ENCODE measurements around the gene PPP1R16B.
"Not testable (repeated sequence)": the region's sequence is repeated elsewhere in the genome, so short reads cannot be mapped to it uniquely, and the experiment has no call there.

The PPP1R16B gene

DNA sequence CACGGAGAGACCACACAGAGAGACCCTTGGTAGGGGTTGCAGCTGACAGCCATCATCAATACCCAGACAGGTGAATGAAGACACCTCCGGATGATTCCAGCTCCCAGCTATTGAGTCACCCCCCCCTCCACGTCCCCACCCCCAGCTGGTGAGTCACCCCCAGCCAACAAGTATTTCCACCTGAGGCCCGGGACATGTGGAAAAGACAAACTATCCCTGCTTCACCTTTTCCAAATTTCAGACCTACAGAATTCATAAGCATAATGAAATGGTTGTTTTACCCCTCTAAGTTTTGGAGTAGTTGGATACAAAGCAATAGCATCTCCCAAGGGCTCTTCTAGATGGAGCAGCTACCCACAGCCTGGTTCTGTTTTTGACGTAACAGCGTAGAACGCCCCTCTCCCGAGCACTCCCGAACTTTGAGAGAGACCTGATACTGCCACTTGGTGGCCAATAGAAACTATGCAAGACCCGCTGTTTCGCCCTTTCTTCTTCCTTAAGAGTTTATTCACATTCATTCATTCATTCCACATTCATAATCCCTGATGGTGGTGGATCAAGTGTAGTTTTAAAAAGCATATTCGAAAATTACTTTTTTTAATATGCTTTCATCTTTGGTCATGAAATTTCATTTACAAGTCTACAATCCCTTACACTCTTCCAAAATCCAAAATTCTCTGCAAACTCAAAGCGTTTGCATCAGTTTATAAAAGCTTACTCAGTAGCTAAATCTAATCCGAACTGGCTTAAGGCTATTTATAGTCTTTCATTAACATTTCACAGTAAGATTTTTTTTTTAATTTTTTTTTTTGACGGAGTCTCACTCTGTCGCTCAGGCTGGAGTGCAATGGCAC lies 15.1 kb upstream of the PPP1R16B start:
- no peak overlapping the region for H3K4me3 ChIP-seq (ENCODE audit: low read depth, low read length)
- TF ChIP-seq, protein P1, sequence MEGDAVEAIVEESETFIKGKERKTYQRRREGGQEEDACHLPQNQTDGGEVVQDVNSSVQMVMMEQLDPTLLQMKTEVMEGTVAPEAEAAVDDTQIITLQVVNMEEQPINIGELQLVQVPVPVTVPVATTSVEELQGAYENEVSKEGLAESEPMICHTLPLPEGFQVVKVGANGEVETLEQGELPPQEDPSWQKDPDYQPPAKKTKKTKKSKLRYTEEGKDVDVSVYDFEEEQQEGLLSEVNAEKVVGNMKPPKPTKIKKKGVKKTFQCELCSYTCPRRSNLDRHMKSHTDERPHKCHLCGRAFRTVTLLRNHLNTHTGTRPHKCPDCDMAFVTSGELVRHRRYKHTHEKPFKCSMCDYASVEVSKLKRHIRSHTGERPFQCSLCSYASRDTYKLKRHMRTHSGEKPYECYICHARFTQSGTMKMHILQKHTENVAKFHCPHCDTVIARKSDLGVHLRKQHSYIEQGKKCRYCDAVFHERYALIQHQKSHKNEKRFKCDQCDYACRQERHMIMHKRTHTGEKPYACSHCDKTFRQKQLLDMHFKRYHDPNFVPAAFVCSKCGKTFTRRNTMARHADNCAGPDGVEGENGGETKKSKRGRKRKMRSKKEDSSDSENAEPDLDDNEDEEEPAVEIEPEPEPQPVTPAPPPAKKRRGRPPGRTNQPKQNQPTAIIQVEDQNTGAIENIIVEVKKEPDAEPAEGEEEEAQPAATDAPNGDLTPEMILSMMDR (IDR thresholded peaks at IDR 0.05; ENCODE audit: low read depth, low read length, missing control alignments) = peak; percentile 80
- DNase-seq (ENCODE audit: low read depth) = peak; percentile 31

DNA sequence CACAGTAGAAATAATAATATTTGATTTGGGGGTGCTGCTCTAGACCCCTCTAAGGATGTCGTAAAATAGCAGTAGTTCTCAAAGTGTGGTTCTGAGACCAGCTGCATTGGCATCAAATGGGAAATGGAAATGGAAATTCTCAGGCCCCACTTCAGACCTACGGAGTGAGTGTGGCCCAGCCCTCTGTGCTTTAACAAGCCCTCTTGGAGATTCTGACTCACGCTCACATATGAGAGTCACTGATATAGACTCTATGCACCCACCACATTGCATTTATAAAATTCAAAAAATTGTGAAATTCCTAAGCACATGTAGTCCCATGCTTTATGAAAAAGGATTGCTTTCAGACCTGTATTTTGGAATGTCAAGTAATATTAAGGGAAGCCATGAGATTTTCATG lies 14.2 kb upstream of the PPP1R16B start:
- no peak for DNase-seq (ENCODE audit: low read depth)
- TF ChIP-seq, protein P1 (IDR thresholded peaks at IDR 0.05; ENCODE audit: low read depth, low read length, missing control alignments) = no peak
- no peak overlapping the region for H3K4me3 ChIP-seq (ENCODE audit: low read depth, low read length)

DNA sequence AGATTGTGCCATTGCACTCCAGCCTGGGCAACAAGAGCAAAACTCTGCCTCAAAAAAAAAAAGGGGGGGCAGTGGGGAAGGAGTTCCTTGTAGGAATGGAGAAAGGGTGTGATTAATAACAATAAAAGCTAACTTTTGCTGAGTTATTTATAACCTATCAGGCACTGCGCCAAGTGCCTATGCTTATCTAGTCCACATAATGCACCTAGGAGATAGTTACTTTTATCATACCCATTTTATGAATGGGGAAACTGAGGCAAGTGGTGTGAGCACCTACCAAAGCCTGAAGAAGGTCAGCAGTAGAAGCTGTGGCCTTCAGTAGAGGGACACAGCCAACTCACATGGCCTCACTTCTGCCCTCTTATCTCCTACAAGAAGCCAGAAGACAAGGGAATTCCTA lies 13.6 kb upstream of the PPP1R16B start:
- TF ChIP-seq, protein P1 (IDR thresholded peaks at IDR 0.05; ENCODE audit: low read depth, low read length, missing control alignments) = no peak
- no peak overlapping the region for H3K4me3 ChIP-seq (ENCODE audit: low read depth, low read length)
- no peak for DNase-seq (ENCODE audit: low read depth)

DNA sequence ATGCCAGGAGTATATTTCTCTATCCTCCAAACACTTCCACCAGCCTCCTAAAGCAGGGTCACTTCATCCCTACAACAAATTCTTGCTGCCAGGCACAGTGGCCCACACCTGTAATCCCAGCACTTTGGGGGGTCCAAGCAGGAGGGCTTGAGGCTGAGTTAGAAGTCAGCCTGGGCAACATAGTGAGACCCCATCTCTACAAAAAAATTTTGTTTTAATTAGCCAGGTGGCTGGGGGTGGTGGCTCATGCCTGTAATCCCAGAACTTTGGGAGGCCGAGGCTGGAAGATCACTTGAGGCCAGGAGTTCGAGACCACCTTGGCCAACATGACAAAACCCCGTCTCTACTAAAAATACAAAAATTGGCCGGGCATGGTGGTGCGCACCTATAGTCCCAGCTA lies 11.4 kb upstream of the PPP1R16B start:
- H3K4me3 ChIP-seq (ENCODE audit: low read depth, low read length); DNase-seq (ENCODE audit: low read depth): not testable (repeated sequence)

DNA sequence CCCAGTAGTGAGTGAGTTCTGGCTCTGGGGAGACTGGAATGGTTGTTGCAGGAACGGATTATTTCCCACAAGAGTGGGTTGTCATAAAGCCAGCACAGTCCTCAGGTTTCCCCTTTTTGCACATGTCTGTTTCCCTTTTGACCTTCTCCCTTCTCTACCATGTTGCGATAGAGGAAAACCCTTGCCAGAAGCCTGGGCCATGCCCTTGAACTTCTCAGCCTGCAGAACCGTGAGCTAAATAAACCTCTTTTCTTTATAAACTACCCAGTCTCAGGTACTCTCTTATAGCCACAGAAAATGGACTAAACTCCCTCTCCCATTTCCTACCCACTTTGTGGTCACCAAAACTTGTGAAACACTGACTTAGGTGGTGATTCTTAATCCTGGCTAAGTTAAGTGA lies 7.2 kb upstream of the PPP1R16B start:
- TF ChIP-seq, protein P1 (IDR thresholded peaks at IDR 0.05; ENCODE audit: low read depth, low read length, missing control alignments) = no peak
- H3K4me3 ChIP-seq (ENCODE audit: low read depth, low read length) = no peak overlapping the region
- no peak for DNase-seq (ENCODE audit: low read depth)

DNA sequence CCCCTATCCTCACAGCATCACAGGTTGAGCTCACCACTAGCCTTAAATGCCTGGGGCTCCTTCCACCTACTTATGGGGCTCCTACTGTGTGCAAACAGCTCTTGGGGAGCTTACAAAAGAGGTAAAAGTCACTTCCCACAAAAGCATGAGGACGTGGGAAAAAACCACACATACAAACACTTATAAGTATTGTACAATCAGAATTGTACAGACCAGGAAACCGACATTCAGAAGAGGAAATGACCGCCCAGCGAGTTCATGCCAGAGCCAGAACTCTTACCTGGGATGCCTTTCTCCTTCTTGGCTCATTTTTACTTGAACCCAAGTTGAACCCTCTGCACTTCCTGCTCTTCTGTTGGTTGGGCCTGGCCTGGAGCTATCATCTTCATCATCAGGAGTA lies 6.3 kb upstream of the PPP1R16B start:
- H3K4me3 ChIP-seq (ENCODE audit: low read depth, low read length) = no peak overlapping the region
- no peak for DNase-seq (ENCODE audit: low read depth)
- TF ChIP-seq, protein P1 (IDR thresholded peaks at IDR 0.05; ENCODE audit: low read depth, low read length, missing control alignments) = no peak

DNA sequence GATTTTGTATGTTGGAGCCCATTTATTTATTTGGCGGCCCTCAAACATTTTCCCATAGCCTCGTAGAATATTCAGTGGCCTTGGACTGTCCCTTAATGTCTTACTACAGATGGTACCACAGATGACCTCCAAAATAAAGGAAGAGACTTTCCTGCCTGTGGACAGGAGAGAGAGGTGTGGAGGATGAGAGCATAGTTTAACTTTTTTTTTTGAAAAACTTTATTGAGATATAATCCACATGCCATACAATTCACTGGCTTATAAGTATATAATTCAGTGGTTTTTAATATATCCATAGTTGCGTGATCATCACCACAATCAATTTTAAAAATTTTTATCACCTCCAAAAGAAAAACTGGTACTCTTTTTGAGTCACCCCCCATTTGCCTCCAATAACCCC lies 4.6 kb upstream of the PPP1R16B start:
- no peak overlapping the region for H3K4me3 ChIP-seq (ENCODE audit: low read depth, low read length)
- DNase-seq (ENCODE audit: low read depth) = no peak
- TF ChIP-seq, protein P1 (IDR thresholded peaks at IDR 0.05; ENCODE audit: low read depth, low read length, missing control alignments) = no peak

All from GM12864 (cell line).